H1 (cell line): ENCODE results near the gene POLR3A. TPM values are rescaled to one million over a fixed set of nuclear protein-coding genes. Genes with fewer than 3 reads are reported as not detected.

ENCODE experiments used
- CTCF ChIA-PET: fragments of 300-600 bp; sonication (Branson Sonifier 250); formaldehyde crosslinking; loops from one replicate; lab custom pipeline; 2021; ENCODE audit not compliant: partially characterized antibody; lab: Charles Lee
- POLR2A ChIA-PET: fragments of 300-600 bp; sonication (Branson Sonifier 250); formaldehyde crosslinking; loops from one replicate; lab custom pipeline; 2021; ENCODE audit warnings: inconsistent platforms; ENCODE audit not compliant: partially characterized antibody; lab: Charles Lee
- DNase-seq, 2 experiments: peaks; one replicate each; pipeline versions ENCODE4 v3.0.0 to v3.0.0-alpha.2; 2010 to 2022; ENCODE audit warnings: low spot score in 2 of 2, low read depth in 1 of 2, mixed read lengths in 1 of 2
- FAIRE-seq: peaks from 2 replicates; lab custom pipeline; 2011; peaks lifted over from hg19 to GRCh38; lab: Jason Lieb, UNC
- H2AFZ ChIP-seq: 2 replicates; pipeline ENCODE4 v1.8.1; 2012; ENCODE audit warnings: low read length, inconsistent platforms
- H2AK5ac ChIP-seq: 2 replicates; pipeline ENCODE4 v1.6.1; 2013; ENCODE audit warnings: low read depth, low read length
- H2BK120ac ChIP-seq: replicated peaks from 2 replicates; pipeline ENCODE3; 2013; ENCODE audit warnings: low read depth, low read length, inconsistent platforms
- H2BK12ac ChIP-seq: 2 replicates; pipeline ENCODE4 v1.6.1; 2013; ENCODE audit warnings: low read depth, low read length
- H2BK15ac ChIP-seq: 2 replicates; pipeline ENCODE4 v1.6.1; 2013; ENCODE audit warnings: low read length
- H2BK20ac ChIP-seq: 2 replicates; pipeline ENCODE4 v1.6.1; 2013; ENCODE audit warnings: low read length
- H2BK5ac ChIP-seq: 2 replicates; pipeline ENCODE4 v1.6.1; 2013; ENCODE audit warnings: low read depth, low read length
- H3K14ac ChIP-seq: 2 replicates; pipeline ENCODE4 v1.6.1; 2013; ENCODE audit warnings: inconsistent platforms; ENCODE audit not compliant: insufficient read length
- H3K18ac ChIP-seq: 2 replicates; pipeline ENCODE4 v1.6.1; 2013; ENCODE audit warnings: low read length; ENCODE audit errors: extremely low read depth
- H3K23ac ChIP-seq: 2 replicates; pipeline ENCODE4 v1.6.1; 2013; ENCODE audit warnings: inconsistent platforms; ENCODE audit not compliant: insufficient read length
- H3K23me2 ChIP-seq: 2 replicates; pipeline ENCODE4 v1.6.1; 2013; ENCODE audit warnings: low read depth, low read length
- H3K27ac ChIP-seq: 2 replicates; pipeline ENCODE4 v1.6.1; 2011; ENCODE audit warnings: low read depth, low read length, inconsistent platforms
- H3K27me3 ChIP-seq, 4 experiments: replicated peaks in 1 of 4; 1 replicate in 1 of 4; 2 replicates in 3 of 4; pipeline versions ENCODE4 v1.6.1 to v1.8.1; 2011 to 2013; ENCODE audit warnings: low read length in 3 of 4, mild to moderate bottlenecking in 3 of 4, inconsistent platforms in 2 of 4, mixed read lengths in 2 of 4, moderate library complexity in 1 of 4; ENCODE audit not compliant: control insufficient read depth in 3 of 4, insufficient read depth in 3 of 4; ENCODE audit errors: extremely low read depth in 1 of 4
- H3K36me3 ChIP-seq, 4 experiments: 2 replicates each; pipeline versions ENCODE4 v1.6.1 to v1.8.1; 2011 to 2013; ENCODE audit warnings: mild to moderate bottlenecking in 4 of 4, low read length in 3 of 4, moderate library complexity in 2 of 4, control low read depth in 1 of 4, inconsistent platforms in 1 of 4; ENCODE audit not compliant: insufficient read depth in 4 of 4, control insufficient read depth in 2 of 4
- H3K4ac ChIP-seq: replicated peaks from 2 replicates; pipeline ENCODE3; 2013; ENCODE audit warnings: low read length, low read depth, mixed read lengths, inconsistent platforms; ENCODE audit not compliant: insufficient read length
- H3K4me1 ChIP-seq, 4 experiments: replicated peaks in 1 of 4; 1 replicate in 1 of 4; 2 replicates in 3 of 4; pipeline versions ENCODE4 v1.6.1 to v1.8.1; 2011 to 2013; ENCODE audit warnings: low read length in 3 of 4, inconsistent platforms in 2 of 4, mixed read lengths in 1 of 4; ENCODE audit not compliant: insufficient read depth in 4 of 4, control insufficient read depth in 3 of 4
- H3K4me2 ChIP-seq, 2 experiments: 2 replicates each; pipeline versions ENCODE4 v1.6.1 to v1.8.1; 2011 to 2013; ENCODE audit warnings: low read depth in 2 of 2, low read length in 2 of 2, control low read depth in 1 of 2, inconsistent platforms in 1 of 2, mild to moderate bottlenecking in 1 of 2; ENCODE audit not compliant: insufficient read depth in 1 of 2
- H3K4me3 ChIP-seq, 4 experiments: fragments of 200-600, 300-600 bp in 1 of 4; sonication (generic), shearing (Covaris generic), sonication (Bioruptor Twin) in 1 of 4; 2 replicates each; pipeline versions ENCODE4 v1.5.1 to v1.8.1; 2011 to 2016; ENCODE audit warnings: low read length in 4 of 4, low read depth in 3 of 4, control low read depth in 2 of 4, inconsistent platforms in 2 of 4, mild to moderate bottlenecking in 2 of 4, mixed read lengths in 1 of 4, moderate library complexity in 1 of 4; ENCODE audit not compliant: insufficient read depth in 2 of 4; ENCODE audit errors: extremely low read depth in 1 of 4
- H3K56ac ChIP-seq: replicated peaks from 2 replicates; pipeline ENCODE3; 2013; ENCODE audit warnings: low read depth, mild to moderate bottlenecking, mixed read lengths, low read length, inconsistent platforms; ENCODE audit not compliant: insufficient read length
- H3K79me1 ChIP-seq: 2 replicates; pipeline ENCODE4 v1.6.1; 2013; ENCODE audit warnings: low read depth, low read length, control low read depth
- H3K79me2 ChIP-seq, 2 experiments: 2 replicates each; pipeline versions ENCODE4 v1.6.1 to v1.8.1; 2012 to 2013; ENCODE audit warnings: low read length in 2 of 2, mild to moderate bottlenecking in 2 of 2, inconsistent platforms in 1 of 2; ENCODE audit not compliant: insufficient read depth in 2 of 2, control insufficient read depth in 1 of 2
- H3K9ac ChIP-seq, 4 experiments: replicated peaks in 1 of 4; 1 replicate in 1 of 4; 2 replicates in 3 of 4; pipeline versions ENCODE4 v1.6.1 to v1.8.1; 2011 to 2013; ENCODE audit warnings: low read depth in 3 of 4, low read length in 3 of 4, control low read depth in 2 of 4, mild to moderate bottlenecking in 2 of 4, moderate library complexity in 2 of 4, inconsistent platforms in 1 of 4; ENCODE audit errors: extremely low read depth in 1 of 4
- H3K9me3 ChIP-seq, 2 experiments: 2 replicates each; pipeline versions ENCODE4 v1.6.1 to v1.8.1; 2012 to 2013; ENCODE audit warnings: mild to moderate bottlenecking in 2 of 2, moderate library complexity in 2 of 2, control low read depth in 1 of 2, inconsistent platforms in 1 of 2, low read depth in 1 of 2, low read length in 1 of 2, mixed read lengths in 1 of 2; ENCODE audit not compliant: insufficient read depth in 2 of 2
- H4K20me1 ChIP-seq, 2 experiments: replicated peaks in 1 of 2; 2 replicates each; pipeline versions ENCODE3 to v1.8.1; 2011 to 2013; ENCODE audit warnings: inconsistent platforms in 2 of 2, low read length in 2 of 2, mild to moderate bottlenecking in 1 of 2; ENCODE audit not compliant: insufficient read depth in 2 of 2, control insufficient read depth in 1 of 2
- H4K5ac ChIP-seq: 2 replicates; pipeline ENCODE4 v1.6.1; 2013; ENCODE audit warnings: low read length, low read depth, mixed read lengths, inconsistent platforms; ENCODE audit not compliant: insufficient read length
- H4K8ac ChIP-seq: 2 replicates; pipeline ENCODE4 v1.8.0; 2013; ENCODE audit warnings: mild to moderate bottlenecking, moderate library complexity, low read length, inconsistent platforms; ENCODE audit not compliant: insufficient read depth; ENCODE audit errors: extremely low read depth
- H4K91ac ChIP-seq: replicated peaks from 2 replicates; pipeline ENCODE3; 2013; ENCODE audit warnings: low read length, mixed read lengths, inconsistent platforms; ENCODE audit not compliant: insufficient read length
- ATF2 ChIP-seq: IDR thresholded peaks from 2 replicates; pipeline ENCODE4 v1.6.1; 2012; ENCODE audit warnings: low read length, inconsistent platforms
- BCL11A ChIP-seq, 2 experiments: IDR thresholded peaks; one replicate each; pipeline ENCODE4 v1.6.1; 2011; ENCODE audit warnings: low read depth in 2 of 2, low read length in 2 of 2, mild to moderate bottlenecking in 2 of 2
- CREB1 ChIP-seq: IDR thresholded peaks from 2 replicates; pipeline ENCODE4 v1.6.1; 2012; ENCODE audit warnings: inconsistent platforms
- EP300 ChIP-seq, 2 experiments: IDR thresholded peaks; 1 replicate in 1 of 2; 2 replicates in 1 of 2; pipeline ENCODE4 v1.6.1; 2011 to 2012; ENCODE audit warnings: low read depth in 2 of 2, low read length in 2 of 2, mild to moderate bottlenecking in 2 of 2, borderline replicate concordance in 1 of 2, inconsistent platforms in 1 of 2, moderate library complexity in 1 of 2
- EZH2 ChIP-seq: fragments of 200-600 bp; sonication (generic); IDR thresholded peaks from 2 replicates; pipeline ENCODE4 v1.7.1; 2012; ENCODE audit warnings: low read depth, mild to moderate bottlenecking, moderate library complexity, low read length, inconsistent platforms; ENCODE audit not compliant: severe bottlenecking
- GTF2F1 ChIP-seq: IDR thresholded peaks from 2 replicates; pipeline ENCODE4 v1.6.1; 2012; ENCODE audit warnings: low read depth, low read length, improper control_type of control experiment, borderline replicate concordance
- HDAC2 ChIP-seq, 2 experiments: fragments of 300-600 bp in 1 of 2; sonication (generic) in 1 of 2; IDR thresholded peaks; 2 replicates each; pipeline ENCODE4 v1.6.1; 2011 to 2012; ENCODE audit warnings: low read depth in 2 of 2, low read length in 2 of 2, mild to moderate bottlenecking in 2 of 2, moderate library complexity in 2 of 2, borderline replicate concordance in 1 of 2, inconsistent platforms in 1 of 2
- NRF1 ChIP-seq: IDR thresholded peaks from 2 replicates; pipeline ENCODE4 v1.6.1; 2011; ENCODE audit warnings: mild to moderate bottlenecking, low read depth, low read length, improper control_type of control experiment
- POLR2A ChIP-seq, 2 experiments: IDR thresholded peaks; 1 replicate in 1 of 2; 2 replicates in 1 of 2; pipeline ENCODE4 v1.6.1; 2011; ENCODE audit warnings: low read depth in 2 of 2, low read length in 2 of 2, mild to moderate bottlenecking in 2 of 2; ENCODE audit errors: control extremely low read depth in 1 of 2
- RAD21 ChIP-seq, 2 experiments: IDR thresholded peaks in 1 of 2; conservative IDR thresholded peaks in 1 of 2; 2 replicates each; pipeline ENCODE4 v1.6.1; 2011; ENCODE audit warnings: low read depth in 2 of 2, low read length in 2 of 2, improper control_type of control experiment in 1 of 2, inconsistent platforms in 1 of 2, mild to moderate bottlenecking in 1 of 2, moderate library complexity in 1 of 2
- SUZ12 ChIP-seq: fragments of 200-600 bp; sonication (generic); IDR thresholded peaks from 2 replicates; pipeline ENCODE4 v1.6.1; 2012; ENCODE audit warnings: mild to moderate bottlenecking, inconsistent platforms, low read length, moderate library complexity, mixed read lengths
- TCF12 ChIP-seq: IDR thresholded peaks from 2 replicates; pipeline ENCODE4 v1.6.1; 2011; ENCODE audit warnings: low read depth, mild to moderate bottlenecking, low read length
- WGBS, 2 experiments: shearing (Covaris generic) in 1 of 2; methylation state at CpG; one replicate each; pipeline versions ENCODE4 v1.1.6 to v1.1.7; 2013 to 2015; ENCODE audit warnings: low lambda C conversion rate in 2 of 2, mixed read lengths in 2 of 2, inconsistent platforms in 1 of 2, low coverage in 1 of 2, missing lambda C conversion rate in 1 of 2; ENCODE audit not compliant: insufficient replicate concordance in 2 of 2, insufficient coverage in 1 of 2, insufficient read length in 1 of 2; ENCODE audit errors: extremely low coverage in 1 of 2, missing lambda C conversion rate in 1 of 2; 5-methylcytosine and 5-hydroxymethylcytosine counted together
- polyA plus RNA-seq, 7 experiments: library from polyadenylated mRNA; depleted of rRNA in 3 of 7; stranded (reverse) in 5 of 7; unstranded in 2 of 7; fragments of >200 nt in 5 of 7; fragments of 200-250 nt in 2 of 7; gene quantifications; 1 replicate in 5 of 7; 2 replicates in 1 of 7; 4 replicates in 1 of 7; pipeline versions ENCODE4 v1.2.1 to v1.2.3, GENCODE V29; 2011 to 2013; ENCODE audit warnings: missing spikeins in 2 of 7, mixed read lengths in 2 of 7
- total RNA-seq: library from RNA; stranded (reverse); fragmentation: NEBNext Ultra II Directional; extraction: Animal tissue kit (Norgen Biotek cat#: 25700); gene quantifications from 2 replicates; pipeline ENCODE4 v1.2.1, GENCODE V29; 2021

The POLR3A gene
- total and polyA plus RNA-seq, 2 of the 8 experiments (the other 6 are each of a cell fraction or from before 2014, with no cell fraction given): 11.3 to 38.6 TPM

- H3K79me2 ChIP-seq: no peaks in the 10 kb centered on the region
- H2BK12ac ChIP-seq: no peak overlapping the region
- no peaks in the 10 kb centered on the region for H3K9me3 ChIP-seq
- no peak overlapping the region for H3K14ac ChIP-seq
- DNase-seq: no peak
- no peak overlapping the region for H4K5ac ChIP-seq
- no peak overlapping the region for H3K18ac ChIP-seq
- H3K27ac ChIP-seq: no peak overlapping the region
- no peaks in the 10 kb centered on the region for H4K20me1 ChIP-seq
- no peak overlapping the region for H2BK20ac ChIP-seq
- no peak overlapping the region for H2BK120ac ChIP-seq
- H3K27me3 ChIP-seq: no peaks in the 10 kb centered on the region
- H4K91ac ChIP-seq: no peak overlapping the region
- POLR2A ChIA-PET: interaction anchor here (0.9 to 1.6 kb wide), 3 partner anchors 8 to 88 kb away, joined by 3 to 9 read pairs (median 5); no protein-coding TSS in a partner anchor
- no peak overlapping the region for H4K8ac ChIP-seq
- CTCF ChIA-PET: interaction anchor here (0.7 to 4.4 kb wide), 6 partner anchors 14 to 220 kb away, joined by 3 to 28 read pairs (median 4); no protein-coding TSS in a partner anchor
- H3K56ac ChIP-seq: no peak overlapping the region
- no peak overlapping the region for H3K4me2 ChIP-seq
- no peak overlapping the region for H3K23ac ChIP-seq
- no peak overlapping the region for H3K4me3 ChIP-seq
- no peak overlapping the region for H3K4ac ChIP-seq
- no peak overlapping the region for H2AK5ac ChIP-seq
- no peaks in the 10 kb centered on the region for H3K23me2 ChIP-seq
- no peak overlapping the region for H3K9ac ChIP-seq
- H3K4me1 ChIP-seq: peaks cover 0 to 5% (median 2%) of the 10 kb centered on the region in 4 experiments; a peak in 5 of 7 replicates
- no peaks in the 10 kb centered on the region for H3K36me3 ChIP-seq
- H2BK15ac ChIP-seq: no peak overlapping the region
- no peak overlapping the region for H2BK5ac ChIP-seq
- no peak for FAIRE-seq
- 78% methylated on average over 1 of the region's 1 CpG; no CpG with 5 or more reads in 1 of the 2 experiments for WGBS, 2 experiments
- H3K79me1 ChIP-seq: no peaks in the 10 kb centered on the region
- H2AFZ ChIP-seq: no peak overlapping the region
- TF ChIP-seq BCL11A (IDR thresholded peaks at IDR 0.05; ENCODE audit: low read depth in 2 of 2, low read length in 2 of 2) (no peak), TCF12 (no peak), ATF2 (no peak), NRF1 (no peak), EZH2 (no peak), EP300 (IDR thresholded peaks at IDR 0.05; ENCODE audit: borderline replicate concordance in 1 of 2, low read depth in 2 of 2, low read length in 2 of 2) (no peak), SUZ12 (no peak), POLR2A (IDR thresholded peaks at IDR 0.05; ENCODE audit: control extremely low read depth in 1 of 2, low read depth in 2 of 2, low read length in 2 of 2) (no peak), CREB1 (no peak), GTF2F1 (no peak), RAD21 (IDR thresholded peaks at IDR 0.05 in 1 of 2, conservative IDR thresholded peaks at IDR 0.05 in 1 of 2; ENCODE audit: low read depth in 2 of 2, low read length in 2 of 2) (no peak), HDAC2 (IDR thresholded peaks at IDR 0.05; ENCODE audit: borderline replicate concordance in 1 of 2, low read depth in 2 of 2, low read length in 2 of 2) (no peak)
Observed at GRCh38 chr10:78049851-78050250, 20.5 kb upstream of the POLR3A start.
